ENCODE measurements around the gene POLG.

The POLG gene

DNA sequence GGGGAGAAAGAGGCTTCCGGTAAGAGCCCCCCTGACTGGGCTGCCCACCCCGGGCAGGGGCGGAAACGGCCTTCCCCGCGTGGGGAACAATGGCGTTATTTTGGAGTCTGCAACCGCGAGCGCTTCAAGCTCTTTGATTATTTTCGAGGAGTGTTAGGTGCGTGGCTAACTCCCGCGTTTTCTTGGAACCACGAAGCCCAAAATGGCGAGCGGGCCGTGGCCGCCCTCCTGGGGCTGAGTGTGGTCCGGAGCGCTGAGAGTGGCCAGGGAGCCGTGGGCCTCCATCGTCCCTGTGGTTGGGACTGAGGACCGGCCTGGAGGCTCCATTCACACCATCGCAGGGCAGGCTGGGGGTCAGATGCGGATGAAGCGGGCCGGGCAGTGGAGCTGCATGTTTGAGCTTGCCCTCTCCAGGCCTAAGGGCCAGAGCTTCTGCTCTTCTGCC lies 44.6 kb upstream of the POLG start:
- 15% methylated on average over 25 of the region's 28 CpGs for WGBS (ENCODE audit: insufficient coverage)
- peak overlapping the region in 5 of 7 experiments; percentile 10 to 67 (median 60) for H3K4me3 ChIP-seq (ENCODE audit: control insufficient read depth in 1 of 7, extremely low read depth in 1 of 7, insufficient read depth in 4 of 7, low read depth in 2 of 7, low read length in 6 of 7)

DNA sequence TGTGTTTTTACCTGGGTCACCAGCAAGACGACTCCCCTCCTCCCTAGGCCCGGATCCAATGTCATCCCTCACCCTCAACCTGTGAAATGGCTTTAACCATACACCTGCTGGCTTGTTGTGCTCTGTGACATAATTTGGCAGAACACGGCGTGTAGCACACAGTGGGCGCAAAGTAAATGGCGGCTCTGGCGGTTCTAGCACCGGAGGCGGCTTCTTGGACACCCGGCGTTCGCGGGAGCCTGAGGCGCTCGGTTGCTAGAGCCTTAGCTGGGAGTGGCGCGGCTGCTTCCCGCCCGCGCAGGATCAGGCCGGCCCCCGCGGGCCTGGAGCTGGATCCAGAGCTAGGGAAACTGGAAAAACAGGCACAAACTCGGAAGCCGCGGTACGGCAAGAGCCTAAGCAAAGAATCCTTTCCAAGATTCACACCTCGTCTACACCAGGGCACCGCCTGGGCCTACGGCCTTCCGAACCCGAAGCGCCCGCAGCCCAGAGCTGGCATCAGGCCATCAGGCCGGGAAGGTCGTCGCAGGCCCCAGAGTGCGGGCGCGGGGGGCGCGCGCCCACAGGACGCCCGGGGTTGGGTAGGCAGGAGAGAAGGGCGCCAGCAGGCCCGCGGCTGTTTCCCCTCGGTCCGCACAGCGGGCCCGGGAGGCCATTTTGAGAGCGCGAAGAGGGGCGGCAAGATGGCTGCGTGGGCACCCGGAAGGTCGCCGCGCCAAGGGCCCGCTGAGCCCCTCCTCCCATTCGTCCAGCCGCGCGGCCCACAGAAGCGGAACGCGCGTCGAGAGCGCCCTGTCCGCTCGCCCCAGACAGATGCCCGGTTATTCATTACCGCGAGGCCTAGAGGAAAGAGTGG lies 43.9 kb upstream of the POLG start:
- no peaks in the 10 kb centered on the region for H3K36me3 ChIP-seq (ENCODE audit: control insufficient read depth in 4 of 4, insufficient read depth in 4 of 4, low read length in 3 of 4)
- POLR2A ChIA-PET = no interaction called here
- H3K27me3 ChIP-seq (replicated peaks in 2 of 5; ENCODE audit: control insufficient read depth in 4 of 5, insufficient read depth in 5 of 5, low read length in 4 of 5) = peaks cover 13 to 99% (median 55%) of the 10 kb centered on the region in 5 experiments
- peak; percentile 34 to 68 (median 60) for DNase-seq
- no peak overlapping the region for H3K27ac ChIP-seq (ENCODE audit: insufficient read depth in 1 of 2, low read depth in 1 of 2, low read length in 2 of 2, poor library complexity in 1 of 2, severe bottlenecking in 2 of 2)
- H3K9me3 ChIP-seq (ENCODE audit: control extremely low read depth in 1 of 5, control insufficient read depth in 4 of 5, insufficient read depth in 2 of 5, low read depth in 1 of 5, low read length in 4 of 5) = peaks cover 0 to 4% (median 2%) of the 10 kb centered on the region in 5 experiments
- 5% methylated on average over 69 of the region's 76 CpGs for WGBS (ENCODE audit: insufficient coverage)
- peak overlapping the region; percentile 7 to 67 (median 34) for H3K4me3 ChIP-seq (ENCODE audit: control insufficient read depth in 1 of 7, extremely low read depth in 1 of 7, insufficient read depth in 4 of 7, low read depth in 2 of 7, low read length in 6 of 7)
- CTCF ChIA-PET = interaction anchor here (0.8 to 2.5 kb wide), 8 partner anchors 11 to 29 kb away, joined by 3 to 20 read pairs (median 4); no protein-coding TSS in a partner anchor
- H3K4me1 ChIP-seq (ENCODE audit: control extremely low read depth in 1 of 4, control insufficient read depth in 4 of 4, insufficient read depth in 4 of 4, low read length in 3 of 4) = peaks cover 0 to 20% (median 12%) of the 10 kb centered on the region in 4 experiments

More for the DNA sequence above, 44.6 kb upstream of the POLG start:
- Histone ChIP-seq H3K36me3 (ENCODE audit: control insufficient read depth in 4 of 4, insufficient read depth in 4 of 4, low read length in 3 of 4) (no peaks in the 10 kb centered on the region), H3K27me3 (replicated peaks in 2 of 5; ENCODE audit: control insufficient read depth in 4 of 5, insufficient read depth in 5 of 5, low read length in 4 of 5) (peaks cover 13 to 99% (median 55%) of the 10 kb centered on the region in 5 experiments), H3K27ac (ENCODE audit: insufficient read depth in 1 of 2, low read depth in 1 of 2, low read length in 2 of 2, poor library complexity in 1 of 2, severe bottlenecking in 2 of 2) (no peak overlapping the region), H3K4me1 (ENCODE audit: control extremely low read depth in 1 of 4, control insufficient read depth in 4 of 4, insufficient read depth in 4 of 4, low read length in 3 of 4) (peaks cover 0 to 20% (median 12%) of the 10 kb centered on the region in 4 experiments), H3K9me3 (ENCODE audit: control extremely low read depth in 1 of 5, control insufficient read depth in 4 of 5, insufficient read depth in 2 of 5, low read depth in 1 of 5, low read length in 4 of 5) (peaks cover 0 to 4% (median 2%) of the 10 kb centered on the region in 5 experiments)
- ChIA-PET POLR2A (interaction anchor here (1.2 kb wide), 1 partner anchor 11 kb away, joined by 3 read pairs; no protein-coding TSS in a partner anchor), CTCF (interaction anchor here (0.8 to 2.0 kb wide), 8 partner anchors 10 to 37 kb away, joined by 3 to 7 read pairs (median 4); no protein-coding TSS in a partner anchor)
- no peak for DNase-seq

DNA sequence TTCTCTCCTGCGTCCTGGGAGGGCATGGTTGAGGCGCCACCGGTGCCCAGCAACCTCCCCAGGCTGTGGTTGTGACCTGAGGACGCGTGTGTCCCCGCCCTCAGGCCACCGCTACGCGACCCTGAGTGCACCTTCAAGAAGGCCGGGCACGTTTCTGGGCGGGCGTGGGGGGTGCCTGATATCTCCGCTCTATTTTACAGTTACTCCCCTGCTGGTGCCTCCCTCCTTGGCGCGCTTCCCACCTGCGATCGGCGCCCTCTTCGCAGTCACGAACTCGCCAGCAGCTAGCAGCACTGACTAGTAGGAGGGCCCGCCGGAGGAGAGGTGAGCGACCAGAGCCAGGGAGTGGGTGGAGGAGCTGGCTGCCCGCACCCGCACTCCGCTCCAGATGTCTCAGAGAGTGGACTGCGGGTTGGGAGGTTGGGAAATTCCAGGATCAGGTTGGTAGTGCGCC lies 43.2 kb upstream of the POLG start:
- CTCF ChIA-PET = interaction anchor here (1.3 to 2.5 kb wide), 6 partner anchors 15 to 30 kb away, joined by 3 to 20 read pairs (median 4); no protein-coding TSS in a partner anchor
- POLR2A ChIA-PET = interaction anchor here (1.6 kb wide), 1 partner anchor 12 kb away, joined by 3 read pairs; no protein-coding TSS in a partner anchor

DNA sequence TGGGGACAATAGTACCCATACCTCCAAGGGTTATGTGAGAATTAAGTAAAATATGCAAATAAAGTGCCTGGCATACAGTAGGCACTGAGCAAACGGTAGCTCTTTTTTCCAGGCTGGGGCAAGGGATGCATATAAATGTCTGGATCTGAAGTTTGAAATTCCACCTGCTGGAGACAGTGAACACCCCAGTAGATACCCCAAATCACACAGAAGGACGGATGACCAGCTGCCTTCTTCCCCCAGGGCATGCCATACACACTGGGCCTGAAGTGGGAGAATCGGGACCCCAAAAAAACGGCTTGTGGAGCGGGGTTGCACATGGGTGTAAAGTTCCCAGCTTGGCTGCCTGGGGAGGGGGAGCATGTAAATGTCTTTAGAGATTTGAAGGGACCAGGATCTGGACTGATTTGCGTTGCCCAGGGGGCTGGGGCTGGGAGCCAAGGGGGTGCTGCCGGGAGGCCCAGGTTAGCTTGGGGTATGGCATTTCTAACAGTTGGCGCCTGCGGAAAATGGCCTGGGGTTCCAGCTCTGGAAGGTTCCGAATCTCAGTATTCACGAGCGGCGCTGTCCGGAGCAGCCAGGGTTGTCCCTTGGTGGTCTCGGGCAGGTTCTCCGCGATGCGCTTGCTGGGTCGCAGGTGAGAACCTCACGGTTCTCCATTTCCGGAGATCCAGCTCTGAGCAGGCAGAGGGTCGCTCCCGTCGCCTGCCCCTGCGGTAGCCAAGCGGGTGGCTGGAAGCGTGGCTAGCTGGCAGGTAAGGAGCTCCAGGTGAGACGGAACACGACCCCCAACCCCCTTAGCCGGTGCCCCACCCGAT lies 42.6 kb upstream of the POLG start:
- Histone ChIP-seq H3K4me3 (ENCODE audit: control insufficient read depth in 1 of 7, extremely low read depth in 1 of 7, insufficient read depth in 4 of 7, low read depth in 2 of 7, low read length in 6 of 7) (no peak overlapping the region), H3K27ac (ENCODE audit: insufficient read depth in 1 of 2, low read depth in 1 of 2, low read length in 2 of 2, poor library complexity in 1 of 2, severe bottlenecking in 2 of 2) (no peak overlapping the region), H3K27me3 (replicated peaks in 2 of 5; ENCODE audit: control insufficient read depth in 4 of 5, insufficient read depth in 5 of 5, low read length in 4 of 5) (peaks cover 10 to 99% (median 59%) of the 10 kb centered on the region in 5 experiments), H3K9me3 (ENCODE audit: control extremely low read depth in 1 of 5, control insufficient read depth in 4 of 5, insufficient read depth in 2 of 5, low read depth in 1 of 5, low read length in 4 of 5) (peaks cover 0 to 3% (median 2%) of the 10 kb centered on the region in 5 experiments), H3K4me1 (ENCODE audit: control extremely low read depth in 1 of 4, control insufficient read depth in 4 of 4, insufficient read depth in 4 of 4, low read length in 3 of 4) (peaks cover 0 to 20% (median 12%) of the 10 kb centered on the region in 4 experiments), H3K36me3 (ENCODE audit: control insufficient read depth in 4 of 4, insufficient read depth in 4 of 4, low read length in 3 of 4) (no peaks in the 10 kb centered on the region)
- POLR2A ChIA-PET = interaction anchor here (1.6 kb wide), 1 partner anchor 11 kb away, joined by 3 read pairs; no protein-coding TSS in a partner anchor
- CTCF ChIA-PET = interaction anchor here (1.3 to 2.5 kb wide), 6 partner anchors 14 to 30 kb away, joined by 3 to 20 read pairs (median 4); no protein-coding TSS in a partner anchor
- no peak for DNase-seq
- WGBS (ENCODE audit: insufficient coverage) = 11% methylated on average over 30 of the region's 31 CpGs

More for the DNA sequence above, 43.2 kb upstream of the POLG start:
- DNase-seq = peak in 2 of 3 donors; percentile 37 to 42
- Histone ChIP-seq H3K4me3 (ENCODE audit: control insufficient read depth in 1 of 7, extremely low read depth in 1 of 7, insufficient read depth in 4 of 7, low read depth in 2 of 7, low read length in 6 of 7) (peak overlapping the region in 4 of 7 experiments; percentile 26 to 61 (median 47)), H3K4me1 (ENCODE audit: control extremely low read depth in 1 of 4, control insufficient read depth in 4 of 4, insufficient read depth in 4 of 4, low read length in 3 of 4) (peaks cover 0 to 20% (median 12%) of the 10 kb centered on the region in 4 experiments), H3K27ac (ENCODE audit: insufficient read depth in 1 of 2, low read depth in 1 of 2, low read length in 2 of 2, poor library complexity in 1 of 2, severe bottlenecking in 2 of 2) (no peak overlapping the region), H3K27me3 (replicated peaks in 2 of 5; ENCODE audit: control insufficient read depth in 4 of 5, insufficient read depth in 5 of 5, low read length in 4 of 5) (peaks cover 12 to 99% (median 55%) of the 10 kb centered on the region in 5 experiments), H3K9me3 (ENCODE audit: control extremely low read depth in 1 of 5, control insufficient read depth in 4 of 5, insufficient read depth in 2 of 5, low read depth in 1 of 5, low read length in 4 of 5) (peaks cover 0 to 3% (median 2%) of the 10 kb centered on the region in 5 experiments), H3K36me3 (ENCODE audit: control insufficient read depth in 4 of 4, insufficient read depth in 4 of 4, low read length in 3 of 4) (no peaks in the 10 kb centered on the region)
- 7% methylated on average over 27 of the region's 30 CpGs for WGBS (ENCODE audit: insufficient coverage)

DNA sequence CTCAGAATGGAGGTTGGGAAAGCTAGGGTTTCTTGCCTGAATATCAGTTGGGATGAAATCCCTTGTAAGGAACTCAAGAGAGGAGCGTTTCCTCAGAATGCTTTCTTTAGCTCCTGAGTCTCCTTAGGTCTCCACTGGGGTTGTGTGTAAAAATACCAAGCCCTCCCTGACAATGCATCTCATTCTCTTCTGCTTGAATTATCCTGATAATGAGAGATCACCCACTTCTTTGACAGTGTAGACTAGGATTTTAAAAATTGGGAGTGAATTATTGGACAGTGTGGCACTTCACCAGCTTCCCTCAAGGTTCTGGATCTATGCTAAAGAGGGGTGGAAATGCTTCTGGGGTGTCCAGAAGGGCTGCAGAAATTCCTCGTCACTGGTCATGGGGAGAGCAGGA lies 41.8 kb upstream of the POLG start:
- peaks cover 0 to 23% (median 14%) of the 10 kb centered on the region in 4 experiments for H3K4me1 ChIP-seq (ENCODE audit: control extremely low read depth in 1 of 4, control insufficient read depth in 4 of 4, insufficient read depth in 4 of 4, low read length in 3 of 4)
- DNase-seq = no peak
- peaks cover 8 to 99% (median 57%) of the 10 kb centered on the region in 5 experiments for H3K27me3 ChIP-seq (replicated peaks in 2 of 5; ENCODE audit: control insufficient read depth in 4 of 5, insufficient read depth in 5 of 5, low read length in 4 of 5)
- no peak overlapping the region for H3K27ac ChIP-seq (ENCODE audit: insufficient read depth in 1 of 2, low read depth in 1 of 2, low read length in 2 of 2, poor library complexity in 1 of 2, severe bottlenecking in 2 of 2)
- H3K36me3 ChIP-seq (ENCODE audit: control insufficient read depth in 4 of 4, insufficient read depth in 4 of 4, low read length in 3 of 4) = no peaks in the 10 kb centered on the region
- POLR2A ChIA-PET = interaction anchor here (0.6 to 1.6 kb wide), 2 partner anchors 10 to 112 kb away, joined by 3 read pairs; no protein-coding TSS in a partner anchor
- CTCF ChIA-PET = interaction anchor here (2.3 to 2.5 kb wide), 2 partner anchors 18 to 22 kb away, joined by 11 to 20 read pairs; no protein-coding TSS in a partner anchor
- 100% methylated on average over 1 of the region's 2 CpGs for WGBS (ENCODE audit: insufficient coverage)
- no peak overlapping the region for H3K4me3 ChIP-seq (ENCODE audit: control insufficient read depth in 1 of 7, extremely low read depth in 1 of 7, insufficient read depth in 4 of 7, low read depth in 2 of 7, low read length in 6 of 7)
- peaks cover 0 to 5% (median 2%) of the 10 kb centered on the region in 5 experiments for H3K9me3 ChIP-seq (ENCODE audit: control extremely low read depth in 1 of 5, control insufficient read depth in 4 of 5, insufficient read depth in 2 of 5, low read depth in 1 of 5, low read length in 4 of 5)
